Gastrocnemius medialis (tissue), 4 donors: ENCODE results near the gene ST6GALNAC1. TPM values are rescaled to one million over a fixed set of nuclear protein-coding genes. Genes with fewer than 3 reads are reported as not detected.

Experiments
- ATAC-seq, 2 donors: fragments of 150-250 bp; one replicate each; pipeline ENCODE4 v1.9.1; 2016
- DNase-seq, 2 donors: peaks; one replicate each; pipeline ENCODE4 v3.0.0-alpha.2; 2019
- H3K27ac ChIP-seq, 4 donors: fragments of 200-600 bp; sonication (generic); 1 replicate in 1 of 4; 2 replicates in 3 of 4; pipeline ENCODE4 v1.5.1; 2016 to 2018; ENCODE audit warnings: mild to moderate bottlenecking in 2 of 4, moderate library complexity in 1 of 4
- H3K27me3 ChIP-seq, 3 donors: fragments of 200-600 bp; sonication (generic) in 2 of 3; 1 replicate in 1 of 3; 2 replicates in 2 of 3; pipeline versions ENCODE4 v1.5.1 to v1.6.0; 2016 to 2019; ENCODE audit warnings: mild to moderate bottlenecking in 1 of 3, moderate library complexity in 1 of 3
- H3K36me3 ChIP-seq, 2 donors: fragments of 200-600 bp; sonication (generic) in 1 of 2; one replicate each; pipeline ENCODE4 v1.5.1; 2017 to 2018
- H3K4me1 ChIP-seq, 2 donors: fragments of 200-600 bp; sonication (generic) in 1 of 2; one replicate each; pipeline ENCODE4 v1.5.1; 2016 to 2017; ENCODE audit warnings: mild to moderate bottlenecking in 2 of 2
- H3K4me3 ChIP-seq, 4 donors: fragments of 200-600 bp; sonication (generic) in 3 of 4; 1 replicate in 1 of 4; 2 replicates in 3 of 4; pipeline ENCODE4 v1.5.1; 2016 to 2019; ENCODE audit warnings: mild to moderate bottlenecking in 2 of 4
- H3K9me3 ChIP-seq, 3 donors: fragments of 200-600 bp; sonication (generic) in 2 of 3; 1 replicate in 1 of 3; 2 replicates in 2 of 3; pipeline ENCODE4 v1.5.1; 2016 to 2019
- POLR2A ChIP-seq, 2 donors: fragments of 450-650 bp; IDR thresholded peaks; one replicate each; pipeline ENCODE4 v1.6.1; 2017; ENCODE audit warnings: antibody characterized with exemption in 2 of 2, mild to moderate bottlenecking in 2 of 2, moderate library complexity in 2 of 2
- in situ Hi-C, 4 donors: fragments of 200-750 bp; cut with MboI; loops; one replicate each; pipeline versions ENCODE4 v1.15.0 to v1.8.0; 2017; ENCODE audit warnings: low sequenced_read_pairs in 4 of 4
- intact Hi-C: fragments of 100-400 bp; cut with DNase I; formaldehyde crosslinking; loops from one replicate; pipeline ENCODE4 v1.15.1; 2023; ENCODE audit warnings: low total_unique reads
- total RNA-seq, 4 donors: library from RNA; depleted of rRNA; stranded (reverse); fragments of >200 nt; gene quantifications; one replicate each; pipeline versions ENCODE4 v1.1.0 to v1.2.3, GENCODE V29; 2016
- TF ChIP-seq, protein P1 (sequence below), 5 experiments: fragments of 450-650 bp in 3 of 5; fragments of 200-600 bp in 2 of 5; sonication (generic) in 2 of 5; IDR thresholded peaks in 4 of 5; conservative IDR thresholded peaks in 1 of 5; 1 replicate in 4 of 5; 2 replicates in 1 of 5; pipeline ENCODE4 v1.5.1; 2016 to 2019; ENCODE audit warnings: antibody characterized with exemption in 5 of 5, mild to moderate bottlenecking in 3 of 5, moderate library complexity in 3 of 5

Gene ST6GALNAC1
- total RNA-seq, 4 donors from 2014 or later: 1.5 to 4.3 (median 2.0) TPM

DNA sequence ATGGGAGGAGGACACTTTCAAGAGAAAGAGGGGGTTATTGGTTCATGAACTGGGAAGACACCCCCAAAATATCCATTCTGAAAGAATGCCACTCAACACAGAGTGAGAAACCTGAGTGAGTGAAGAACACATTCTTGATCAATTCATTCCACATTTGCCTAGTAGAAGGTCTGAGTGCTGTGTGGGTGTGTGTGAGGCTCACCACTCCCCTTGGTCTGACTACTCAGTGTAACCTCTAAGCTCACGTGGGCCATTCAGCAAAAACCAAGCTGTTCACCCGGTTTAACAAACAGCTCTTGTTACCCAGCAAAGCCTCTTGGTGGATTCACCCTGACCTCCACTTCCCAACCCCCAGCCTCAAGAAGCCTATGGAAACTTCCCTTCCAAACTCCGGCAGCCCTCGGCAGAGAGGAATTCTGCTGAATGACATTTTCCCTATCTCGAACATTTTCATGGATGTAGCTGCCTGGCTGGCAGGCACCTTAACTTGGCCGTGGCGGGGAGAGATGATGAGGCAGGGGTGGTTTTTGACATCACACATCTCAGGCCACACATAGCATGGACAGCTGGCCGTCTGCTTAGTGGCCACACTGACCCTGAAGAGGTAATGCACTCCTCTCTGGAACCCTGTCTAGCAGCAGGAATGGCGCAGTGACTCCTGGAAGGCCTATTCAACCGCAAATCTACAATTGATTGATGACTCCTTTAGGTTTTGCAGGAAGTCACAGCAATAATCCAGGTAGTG is 11.6 kb downstream of the ST6GALNAC1 start:
- Histone ChIP-seq H3K36me3 (no peaks in the 10 kb centered on the region), H3K27ac (no peak overlapping the region), H3K4me3 (no peak overlapping the region), H3K4me1 (no peaks in the 10 kb centered on the region), H3K9me3 (no peaks in the 10 kb centered on the region), H3K27me3 (no peaks in the 10 kb centered on the region)
- TF ChIP-seq POLR2A (IDR thresholded peaks at IDR 0.05): no peak
- TF ChIP-seq, protein P1, sequence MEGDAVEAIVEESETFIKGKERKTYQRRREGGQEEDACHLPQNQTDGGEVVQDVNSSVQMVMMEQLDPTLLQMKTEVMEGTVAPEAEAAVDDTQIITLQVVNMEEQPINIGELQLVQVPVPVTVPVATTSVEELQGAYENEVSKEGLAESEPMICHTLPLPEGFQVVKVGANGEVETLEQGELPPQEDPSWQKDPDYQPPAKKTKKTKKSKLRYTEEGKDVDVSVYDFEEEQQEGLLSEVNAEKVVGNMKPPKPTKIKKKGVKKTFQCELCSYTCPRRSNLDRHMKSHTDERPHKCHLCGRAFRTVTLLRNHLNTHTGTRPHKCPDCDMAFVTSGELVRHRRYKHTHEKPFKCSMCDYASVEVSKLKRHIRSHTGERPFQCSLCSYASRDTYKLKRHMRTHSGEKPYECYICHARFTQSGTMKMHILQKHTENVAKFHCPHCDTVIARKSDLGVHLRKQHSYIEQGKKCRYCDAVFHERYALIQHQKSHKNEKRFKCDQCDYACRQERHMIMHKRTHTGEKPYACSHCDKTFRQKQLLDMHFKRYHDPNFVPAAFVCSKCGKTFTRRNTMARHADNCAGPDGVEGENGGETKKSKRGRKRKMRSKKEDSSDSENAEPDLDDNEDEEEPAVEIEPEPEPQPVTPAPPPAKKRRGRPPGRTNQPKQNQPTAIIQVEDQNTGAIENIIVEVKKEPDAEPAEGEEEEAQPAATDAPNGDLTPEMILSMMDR (IDR thresholded peaks at IDR 0.05 in 4 of 5, conservative IDR thresholded peaks at IDR 0.05 in 1 of 5): no peak
- ATAC-seq: no peak
- in situ Hi-C loops (no loop called here), intact Hi-C loops (no loop called here)
- DNase-seq: no peak

DNA sequence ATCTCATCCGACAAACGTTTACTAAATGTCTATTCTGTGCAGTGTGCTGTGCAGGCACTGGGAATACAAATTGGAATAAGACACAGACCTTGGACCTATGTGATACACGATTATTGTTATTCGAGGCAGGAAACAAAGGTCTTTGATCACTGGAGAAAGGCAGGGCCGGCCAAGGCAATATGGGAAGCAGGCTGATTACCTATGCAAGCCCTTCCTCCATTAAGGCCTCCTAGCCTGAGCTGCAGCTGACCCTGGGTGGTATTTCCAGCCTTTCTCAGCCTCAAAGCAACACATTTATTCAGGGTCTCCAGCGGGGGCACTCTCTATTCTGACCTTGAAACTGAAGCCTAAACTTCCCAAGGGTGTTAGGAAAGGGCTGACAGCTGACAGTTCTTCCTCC is 13.4 kb downstream of the ST6GALNAC1 start:
- TF ChIP-seq, protein P1 (IDR thresholded peaks at IDR 0.05 in 4 of 5, conservative IDR thresholded peaks at IDR 0.05 in 1 of 5): no peak
- TF ChIP-seq POLR2A (IDR thresholded peaks at IDR 0.05): no peak
- intact Hi-C loops (no loop called here), in situ Hi-C loops (no loop called here)
- H3K27me3 ChIP-seq: no peaks in the 10 kb centered on the region
- no peaks in the 10 kb centered on the region for H3K4me1 ChIP-seq
- no peaks in the 10 kb centered on the region for H3K36me3 ChIP-seq
- H3K27ac ChIP-seq: no peak overlapping the region
- H3K4me3 ChIP-seq: no peak overlapping the region
- DNase-seq (no peak), ATAC-seq (no peak)
- no peaks in the 10 kb centered on the region for H3K9me3 ChIP-seq

DNA sequence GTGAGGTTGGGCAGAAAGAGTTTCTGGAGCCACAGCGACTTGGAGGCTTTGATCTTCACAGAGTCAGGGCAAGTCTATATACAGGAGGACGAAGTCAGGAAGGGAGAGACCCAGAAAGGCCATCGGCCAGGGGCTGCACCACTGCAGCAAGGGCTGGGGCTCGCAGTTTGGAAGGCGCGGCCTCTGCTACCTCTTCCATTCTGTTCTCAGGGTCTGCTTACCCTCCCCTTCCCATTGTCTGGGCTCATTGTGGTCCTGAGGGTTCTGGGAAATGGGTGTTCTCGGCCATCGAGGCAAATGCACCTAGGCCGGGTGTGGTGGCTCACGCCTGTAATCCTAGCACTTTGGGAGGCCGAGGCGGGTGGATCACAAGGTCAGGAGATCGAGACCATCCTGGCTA is 16.0 kb downstream of the ST6GALNAC1 start:
- in situ Hi-C loops: loop anchor here in 1 of 4 donors (10.0 kb wide), 1 partner anchor 103 kb away; no protein-coding TSS in a partner anchor
- no peaks in the 10 kb centered on the region for H3K9me3 ChIP-seq
- TF ChIP-seq POLR2A (IDR thresholded peaks at IDR 0.05): no peak
- TF ChIP-seq, protein P1 (IDR thresholded peaks at IDR 0.05 in 4 of 5, conservative IDR thresholded peaks at IDR 0.05 in 1 of 5): no peak

DNA sequence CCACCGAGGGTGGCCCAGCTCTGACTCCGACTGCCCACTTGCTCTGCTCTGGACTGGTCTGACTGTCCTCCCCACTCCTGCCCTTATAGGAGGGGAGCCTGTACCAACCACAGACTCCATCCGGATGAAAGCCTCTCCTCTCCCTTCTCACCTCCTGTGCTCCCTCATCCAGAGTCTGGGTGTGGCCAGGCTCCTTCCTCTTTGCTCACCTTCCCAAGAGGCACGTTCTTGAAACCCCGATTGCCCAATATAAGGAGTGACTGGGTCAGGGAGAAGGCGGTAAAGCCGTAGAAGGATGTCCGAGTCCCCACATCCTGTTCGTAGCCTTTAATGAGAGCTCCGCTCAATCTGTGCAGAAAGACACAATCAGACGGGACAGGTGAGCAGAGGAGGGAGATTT is 17.1 kb downstream of the ST6GALNAC1 start:
- Histone ChIP-seq H3K9me3 (no peaks in the 10 kb centered on the region), H3K4me1 (no peaks in the 10 kb centered on the region), H3K4me3 (no peak overlapping the region), H3K36me3 (no peaks in the 10 kb centered on the region), H3K27me3 (no peaks in the 10 kb centered on the region), H3K27ac (no peak overlapping the region)
- ATAC-seq (no peak), DNase-seq (no peak)
- TF ChIP-seq POLR2A (IDR thresholded peaks at IDR 0.05): no peak
- TF ChIP-seq, protein P1 (IDR thresholded peaks at IDR 0.05 in 4 of 5, conservative IDR thresholded peaks at IDR 0.05 in 1 of 5): no peak
- in situ Hi-C loops (loop anchor here in 1 of 4 donors (10.0 kb wide), 1 partner anchor 102 kb away; no protein-coding TSS in a partner anchor), intact Hi-C loops (no loop called here)

More for the DNA sequence above, 16.0 kb downstream of the ST6GALNAC1 start:
- ATAC-seq (no peak), DNase-seq (no peak)
- Histone ChIP-seq H3K27ac (no peak overlapping the region), H3K4me3 (no peak overlapping the region), H3K4me1 (no peaks in the 10 kb centered on the region), H3K27me3 (no peaks in the 10 kb centered on the region), H3K36me3 (no peaks in the 10 kb centered on the region)
- intact Hi-C loops: no loop called here
